Esophagus muscularis mucosa (tissue), 3 donors: Measurements from ENCODE around the gene PXDN.

Source experiments
- CTCF ChIP-seq, 3 experiments: fragments of 200-600 bp in 2 of 3; fragments of 450-650 bp in 1 of 3; sonication (generic) in 2 of 3; IDR thresholded peaks; one replicate each; pipeline ENCODE4 v1.5.1; 2017 to 2019; ENCODE audit warnings: antibody characterized with exemption in 3 of 3, mild to moderate bottlenecking in 2 of 3, moderate library complexity in 1 of 3
- POLR2A ChIP-seq: fragments of 450-650 bp; IDR thresholded peaks from one replicate; pipeline ENCODE4 v1.6.1; 2017; ENCODE audit warnings: antibody characterized with exemption, moderate library complexity, mild to moderate bottlenecking, low read depth

GRCh38 chr2:1649103-1650084 lies 94.9 kb downstream of the PXDN start:
- TF ChIP-seq CTCF (IDR thresholded peaks at IDR 0.05): no peak
- TF ChIP-seq POLR2A: no peak
